GM12891 (cell line): Measurements from ENCODE around the gene LHFPL2.

Experiments
- PAX5 ChIP-seq: IDR thresholded peaks from 2 replicates; pipeline ENCODE4 v1.6.1; 2011; ENCODE audit warnings: low read length, moderate library complexity, mild to moderate bottlenecking; ENCODE audit not compliant: insufficient read depth, severe bottlenecking
- POLR2A ChIP-seq: IDR thresholded peaks from 2 replicates; pipeline ENCODE4 v1.6.1; 2011; ENCODE audit warnings: low read depth, low read length, control low read depth
- POLR2AphosphoS5 ChIP-seq: IDR thresholded peaks from 2 replicates; pipeline ENCODE4 v1.6.1; 2011; ENCODE audit warnings: low read depth, low read length, control low read depth
- SPI1 ChIP-seq: IDR thresholded peaks from 2 replicates; pipeline ENCODE4 v1.6.1; 2011; ENCODE audit warnings: low read depth, low read length, control low read depth
- TAF1 ChIP-seq: IDR thresholded peaks from 2 replicates; pipeline ENCODE4 v1.6.1; 2011; ENCODE audit warnings: low read depth, low read length, control low read depth

GRCh38 chr5:78655746-78656290 lies 7.2 kb upstream of the LHFPL2 start:
- TF ChIP-seq POLR2A (no peak), POLR2AphosphoS5 (no peak), SPI1 (no peak), TAF1 (no peak), PAX5 (no peak)
